Suppressor macrophage treated with lipopolysaccharide for 4 hours (primary cell): Measurements from ENCODE around the gene TTLL6.

Experiments used
- DNase-seq: peaks from one replicate; pipeline ENCODE4 v3.0.0-alpha.2; 2020

The TTLL6 gene

GRCh38 chr17:48757524-48757961 lies 59.5 kb downstream of the TTLL6 start:
- no peak for DNase-seq

- peak; percentile 61 for DNase-seq
Observed at GRCh38 chr17:48756830-48757251, 60.2 kb downstream of the TTLL6 start.

GRCh38 chr17:48755356-48755755 lies 61.7 kb downstream of the TTLL6 start:
- peak; percentile 85 for DNase-seq

GRCh38 chr17:48754500-48755261 lies 62.3 kb downstream of the TTLL6 start:
- DNase-seq = no peak

GRCh38 chr17:48753794-48754499 lies 63.1 kb downstream of the TTLL6 start:
- peak; percentile 40 for DNase-seq

- no peak for DNase-seq
Observed at GRCh38 chr17:48752399-48753288, 64.4 kb downstream of the TTLL6 start.

GRCh38 chr17:48751733-48752398 lies 65.2 kb downstream of the TTLL6 start:
- no peak for DNase-seq

- DNase-seq = no peak
Observed at GRCh38 chr17:48751172-48751571, 65.9 kb downstream of the TTLL6 start.

GRCh38 chr17:48749621-48750553 lies 67.1 kb downstream of the TTLL6 start:
- DNase-seq = no peak

- DNase-seq = no peak
Observed at GRCh38 chr17:48748718-48749566, 68.1 kb downstream of the TTLL6 start.

- no peak for DNase-seq
Observed at GRCh38 chr17:48747445-48748363, 69.3 kb downstream of the TTLL6 start.

- DNase-seq = no peak
Observed at GRCh38 chr17:48746916-48747444, 70.0 kb downstream of the TTLL6 start.

- no peak for DNase-seq
Observed at GRCh38 chr17:48745381-48746275, 71.4 kb downstream of the TTLL6 start.

GRCh38 chr17:48740537-48740936 lies 76.5 kb downstream of the TTLL6 start:
- DNase-seq = no peak

- DNase-seq = no peak
Observed at GRCh38 chr17:48738803-48739526, 78.1 kb downstream of the TTLL6 start.

GRCh38 chr17:48738424-48738802 lies 78.6 kb downstream of the TTLL6 start:
- DNase-seq = no peak

- DNase-seq = no peak
Observed at GRCh38 chr17:48737330-48738043, 79.5 kb downstream of the TTLL6 start.
